Measurements from ENCODE around the gene COX4I2. TPM values are rescaled to one million over a fixed set of nuclear protein-coding genes. Genes with fewer than 3 reads are reported as not detected.
A peak's percentile ranks its signal among the peaks of the same experiment; 100 is the strongest.

The COX4I2 gene
- total and polyA plus RNA-seq, 2 of the 8 experiments (the other 6 are each of a cell fraction or from before 2014, with no cell fraction given) = 0.26 TPM; not detected in 1

GRCh38 chr20:31661625-31662371 lies 24.1 kb downstream of the COX4I2 start (continued):
- TF ChIP-seq CHD2 (IDR thresholded peaks at IDR 0.05; ENCODE audit: low read length) (0 out of 2 replicates have a peak, but pooled peaks have one; percentile 18), HDAC2 (IDR thresholded peaks at IDR 0.05; ENCODE audit: borderline replicate concordance in 1 of 2, low read depth in 2 of 2, low read length in 2 of 2) (peak in 1 of 2 experiments; percentile 91; a peak in 2 of 4 replicates), SP4 (IDR thresholded peaks at IDR 0.05; ENCODE audit: low read length) (no peak), MAFK (IDR thresholded peaks at IDR 0.05; ENCODE audit: low read depth, low read length) (no peak), KDM1A (IDR thresholded peaks at IDR 0.05; ENCODE audit: borderline replicate concordance, low read length) (peak; percentile 96), SP2 (IDR thresholded peaks at IDR 0.05; ENCODE audit: low read length) (no peak), KDM5A (IDR thresholded peaks at IDR 0.05; ENCODE audit: low read length) (no peak), SIX5 (IDR thresholded peaks at IDR 0.05; ENCODE audit: low read depth, low read length) (no peak), KDM4A (IDR thresholded peaks at IDR 0.05; ENCODE audit: low read depth, low read length, severe bottlenecking) (no peak), JUN (IDR thresholded peaks at IDR 0.05; ENCODE audit: low read depth, low read length) (no peak), BCL11A (IDR thresholded peaks at IDR 0.05; ENCODE audit: low read depth in 2 of 2, low read length in 2 of 2) (no peak), SP1 (IDR thresholded peaks at IDR 0.05; ENCODE audit: low read depth, low read length) (0 out of 2 replicates have a peak, but pooled peaks have one; percentile 8), EGR1 (IDR thresholded peaks at IDR 0.05; ENCODE audit: borderline replicate concordance, low read depth, low read length) (no peak), TCF12 (IDR thresholded peaks at IDR 0.05; ENCODE audit: low read depth, low read length) (no peak), NRF1 (IDR thresholded peaks at IDR 0.05; ENCODE audit: low read depth, low read length) (no peak), JUND (IDR thresholded peaks at IDR 0.05; ENCODE audit: low read length) (no peak), TAF1 (IDR thresholded peaks at IDR 0.05; ENCODE audit: low read depth, low read length) (no peak; the same call in 1 of the 2 replicates), EZH2 (IDR thresholded peaks at IDR 0.05; ENCODE audit: low read depth, low read length, severe bottlenecking) (no peak), RAD21 (IDR thresholded peaks at IDR 0.05 in 1 of 2, conservative IDR thresholded peaks at IDR 0.05 in 1 of 2; ENCODE audit: low read depth in 2 of 2, low read length in 2 of 2) (peak; percentile 67 to 79), RNF2 (IDR thresholded peaks at IDR 0.05; ENCODE audit: borderline replicate concordance, low read depth, low read length, missing control alignments, poor library complexity, severe bottlenecking) (no peak), CREB1 (IDR thresholded peaks at IDR 0.05) (0 out of 2 replicates have a peak, but pooled peaks have one; percentile 19), FOSL1 (IDR thresholded peaks at IDR 0.05; ENCODE audit: insufficient read depth, low read depth, low read length) (no peak), RFX5 (IDR thresholded peaks at IDR 0.05; ENCODE audit: borderline replicate concordance, low read depth, low read length) (no peak), BRCA1 (IDR thresholded peaks at IDR 0.05; ENCODE audit: low read depth, low read length) (peak; percentile 24; the same call in 1 of the 2 replicates)
- TF ChIP-seq, protein P1, sequence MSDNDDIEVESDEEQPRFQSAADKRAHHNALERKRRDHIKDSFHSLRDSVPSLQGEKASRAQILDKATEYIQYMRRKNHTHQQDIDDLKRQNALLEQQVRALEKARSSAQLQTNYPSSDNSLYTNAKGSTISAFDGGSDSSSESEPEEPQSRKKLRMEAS (IDR thresholded peaks at IDR 0.05) = peak; percentile 44; the same call in 1 of the 2 replicates

Measured in H1 (cell line).